Esophagus muscularis mucosa (tissue), 4 donors: ENCODE measurements around the gene ITIH1.

Experiments used
- CTCF ChIP-seq, 3 experiments: fragments of 200-600 bp in 2 of 3; fragments of 450-650 bp in 1 of 3; sonication (generic) in 2 of 3; IDR thresholded peaks; one replicate each; pipeline ENCODE4 v1.5.1; 2017 to 2019; ENCODE audit warnings: antibody characterized with exemption in 3 of 3, mild to moderate bottlenecking in 2 of 3, moderate library complexity in 1 of 3
- EP300 ChIP-seq: sonication (generic); formaldehyde crosslinking; IDR thresholded peaks from one replicate; pipeline ENCODE4 v1.6.1; 2017; ENCODE audit warnings: antibody characterized with exemption
- POLR2AphosphoS5 ChIP-seq, 2 donors: sonication (generic); formaldehyde crosslinking; IDR thresholded peaks; one replicate each; pipeline ENCODE4 v1.6.1; 2017; ENCODE audit warnings: antibody characterized with exemption in 2 of 2

- TF ChIP-seq CTCF (IDR thresholded peaks at IDR 0.05) (no peak), POLR2AphosphoS5 (IDR thresholded peaks at IDR 0.05) (no peak), EP300 (no peak)
These were observed 39.3 kb downstream of the ITIH1 start for GRCh38 chr3:52816654-52817053.
